ENCODE data around the gene TRIL. TPM values are rescaled to one million over a fixed set of nuclear protein-coding genes. Genes with fewer than 3 reads are reported as not detected.
A peak's percentile ranks its signal among the peaks of the same experiment; 100 is the strongest.

Gene TRIL
- total and polyA plus RNA-seq, 2 of the 13 experiments (the other 11 are each of a cell fraction or from before 2014, with no cell fraction given), result 0.18 to 0.40 TPM

DNA sequence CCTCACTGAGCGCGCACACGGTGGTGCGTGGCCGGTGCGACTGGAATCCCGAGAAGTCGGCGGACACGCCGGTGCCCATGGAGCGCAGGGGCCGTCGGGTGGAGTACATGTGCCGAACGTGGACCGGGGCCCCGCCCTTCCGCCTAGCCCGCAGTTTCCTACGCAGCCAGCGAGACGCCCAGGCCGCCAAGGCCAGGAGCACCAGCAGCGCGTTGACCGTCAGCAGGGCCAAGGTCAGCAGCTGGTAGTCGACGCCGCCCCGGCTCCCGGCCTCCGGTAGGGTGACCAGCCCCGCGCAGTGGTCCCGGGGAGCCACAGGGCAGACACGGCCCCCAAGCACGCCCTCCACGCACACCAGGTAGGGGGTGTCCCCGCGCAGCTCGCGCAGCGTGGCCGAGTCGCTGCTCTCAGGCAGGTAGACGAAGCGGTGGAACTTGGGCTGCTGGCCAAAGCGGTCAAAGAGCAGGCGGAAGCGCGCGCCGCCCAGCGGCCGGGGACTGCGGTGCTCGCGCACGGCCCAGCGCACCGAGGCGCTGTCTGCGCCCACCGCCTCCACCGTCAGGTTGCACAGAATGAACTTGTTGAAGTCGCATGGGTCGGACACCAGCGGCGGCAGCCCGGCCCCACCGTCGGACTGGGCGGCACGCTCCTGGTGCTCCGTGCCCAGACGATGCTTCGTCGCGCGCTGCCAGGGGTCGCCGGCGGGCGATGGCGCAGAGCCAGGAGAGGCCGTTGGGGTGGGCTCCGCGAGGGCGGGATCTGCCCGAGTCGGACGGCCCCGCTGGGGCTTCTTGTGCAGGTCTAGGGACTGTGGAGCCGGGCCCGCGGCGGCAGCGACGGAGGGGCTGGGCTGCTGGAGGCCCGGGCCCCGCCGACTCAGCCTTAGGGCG, 2.2 kb downstream of the TRIL start (continued):
- TF ChIP-seq, protein P1, sequence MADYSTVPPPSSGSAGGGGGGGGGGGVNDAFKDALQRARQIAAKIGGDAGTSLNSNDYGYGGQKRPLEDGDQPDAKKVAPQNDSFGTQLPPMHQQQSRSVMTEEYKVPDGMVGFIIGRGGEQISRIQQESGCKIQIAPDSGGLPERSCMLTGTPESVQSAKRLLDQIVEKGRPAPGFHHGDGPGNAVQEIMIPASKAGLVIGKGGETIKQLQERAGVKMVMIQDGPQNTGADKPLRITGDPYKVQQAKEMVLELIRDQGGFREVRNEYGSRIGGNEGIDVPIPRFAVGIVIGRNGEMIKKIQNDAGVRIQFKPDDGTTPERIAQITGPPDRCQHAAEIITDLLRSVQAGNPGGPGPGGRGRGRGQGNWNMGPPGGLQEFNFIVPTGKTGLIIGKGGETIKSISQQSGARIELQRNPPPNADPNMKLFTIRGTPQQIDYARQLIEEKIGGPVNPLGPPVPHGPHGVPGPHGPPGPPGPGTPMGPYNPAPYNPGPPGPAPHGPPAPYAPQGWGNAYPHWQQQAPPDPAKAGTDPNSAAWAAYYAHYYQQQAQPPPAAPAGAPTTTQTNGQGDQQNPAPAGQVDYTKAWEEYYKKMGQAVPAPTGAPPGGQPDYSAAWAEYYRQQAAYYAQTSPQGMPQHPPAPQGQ (CRISPR knock-in tag; IDR thresholded peaks at IDR 0.05; ENCODE audit: borderline replicate concordance), result no peak
- TF ChIP-seq, protein P2, sequence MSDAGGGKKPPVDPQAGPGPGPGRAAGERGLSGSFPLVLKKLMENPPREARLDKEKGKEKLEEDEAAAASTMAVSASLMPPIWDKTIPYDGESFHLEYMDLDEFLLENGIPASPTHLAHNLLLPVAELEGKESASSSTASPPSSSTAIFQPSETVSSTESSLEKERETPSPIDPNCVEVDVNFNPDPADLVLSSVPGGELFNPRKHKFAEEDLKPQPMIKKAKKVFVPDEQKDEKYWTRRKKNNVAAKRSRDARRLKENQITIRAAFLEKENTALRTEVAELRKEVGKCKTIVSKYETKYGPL (CRISPR knock-in tag; IDR thresholded peaks at IDR 0.05), result peak; percentile 40; the same call in 1 of the 2 replicates
- peak; percentile 65; the same call in 1 of the 2 replicates for TF ChIP-seq ZNF234 (CRISPR knock-in tag; conservative IDR thresholded peaks at IDR 0.05)
- TF ChIP-seq MAZ (IDR thresholded peaks at IDR 0.05; ENCODE audit: borderline replicate concordance, low read depth, low read length), result 0 out of 2 replicates have a peak, but pooled peaks have one; percentile 13
- peak; percentile 80 for TF ChIP-seq MAZ (CRISPR knock-in tag; IDR thresholded peaks at IDR 0.05; ENCODE audit: low read depth)
- TF ChIP-seq, protein P3, sequence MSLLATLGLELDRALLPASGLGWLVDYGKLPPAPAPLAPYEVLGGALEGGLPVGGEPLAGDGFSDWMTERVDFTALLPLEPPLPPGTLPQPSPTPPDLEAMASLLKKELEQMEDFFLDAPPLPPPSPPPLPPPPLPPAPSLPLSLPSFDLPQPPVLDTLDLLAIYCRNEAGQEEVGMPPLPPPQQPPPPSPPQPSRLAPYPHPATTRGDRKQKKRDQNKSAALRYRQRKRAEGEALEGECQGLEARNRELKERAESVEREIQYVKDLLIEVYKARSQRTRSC (CRISPR knock-in tag; IDR thresholded peaks at IDR 0.05; ENCODE audit: low read depth), result peak; percentile 92; the same call in 1 of the 2 replicates
- TF ChIP-seq, protein P4, sequence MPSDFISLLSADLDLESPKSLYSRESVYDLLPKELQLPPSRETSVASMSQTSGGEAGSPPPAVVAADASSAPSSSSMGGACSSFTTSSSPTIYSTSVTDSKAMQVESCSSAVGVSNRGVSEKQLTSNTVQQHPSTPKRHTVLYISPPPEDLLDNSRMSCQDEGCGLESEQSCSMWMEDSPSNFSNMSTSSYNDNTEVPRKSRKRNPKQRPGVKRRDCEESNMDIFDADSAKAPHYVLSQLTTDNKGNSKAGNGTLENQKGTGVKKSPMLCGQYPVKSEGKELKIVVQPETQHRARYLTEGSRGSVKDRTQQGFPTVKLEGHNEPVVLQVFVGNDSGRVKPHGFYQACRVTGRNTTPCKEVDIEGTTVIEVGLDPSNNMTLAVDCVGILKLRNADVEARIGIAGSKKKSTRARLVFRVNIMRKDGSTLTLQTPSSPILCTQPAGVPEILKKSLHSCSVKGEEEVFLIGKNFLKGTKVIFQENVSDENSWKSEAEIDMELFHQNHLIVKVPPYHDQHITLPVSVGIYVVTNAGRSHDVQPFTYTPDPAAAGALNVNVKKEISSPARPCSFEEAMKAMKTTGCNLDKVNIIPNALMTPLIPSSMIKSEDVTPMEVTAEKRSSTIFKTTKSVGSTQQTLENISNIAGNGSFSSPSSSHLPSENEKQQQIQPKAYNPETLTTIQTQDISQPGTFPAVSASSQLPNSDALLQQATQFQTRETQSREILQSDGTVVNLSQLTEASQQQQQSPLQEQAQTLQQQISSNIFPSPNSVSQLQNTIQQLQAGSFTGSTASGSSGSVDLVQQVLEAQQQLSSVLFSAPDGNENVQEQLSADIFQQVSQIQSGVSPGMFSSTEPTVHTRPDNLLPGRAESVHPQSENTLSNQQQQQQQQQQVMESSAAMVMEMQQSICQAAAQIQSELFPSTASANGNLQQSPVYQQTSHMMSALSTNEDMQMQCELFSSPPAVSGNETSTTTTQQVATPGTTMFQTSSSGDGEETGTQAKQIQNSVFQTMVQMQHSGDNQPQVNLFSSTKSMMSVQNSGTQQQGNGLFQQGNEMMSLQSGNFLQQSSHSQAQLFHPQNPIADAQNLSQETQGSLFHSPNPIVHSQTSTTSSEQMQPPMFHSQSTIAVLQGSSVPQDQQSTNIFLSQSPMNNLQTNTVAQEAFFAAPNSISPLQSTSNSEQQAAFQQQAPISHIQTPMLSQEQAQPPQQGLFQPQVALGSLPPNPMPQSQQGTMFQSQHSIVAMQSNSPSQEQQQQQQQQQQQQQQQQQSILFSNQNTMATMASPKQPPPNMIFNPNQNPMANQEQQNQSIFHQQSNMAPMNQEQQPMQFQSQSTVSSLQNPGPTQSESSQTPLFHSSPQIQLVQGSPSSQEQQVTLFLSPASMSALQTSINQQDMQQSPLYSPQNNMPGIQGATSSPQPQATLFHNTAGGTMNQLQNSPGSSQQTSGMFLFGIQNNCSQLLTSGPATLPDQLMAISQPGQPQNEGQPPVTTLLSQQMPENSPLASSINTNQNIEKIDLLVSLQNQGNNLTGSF (CRISPR knock-in tag; IDR thresholded peaks at IDR 0.05), result peak; percentile 50
- no peak for TF ChIP-seq ZNF329 (CRISPR knock-in tag; IDR thresholded peaks at IDR 0.05; ENCODE audit: low read depth)
- TF ChIP-seq ZKSCAN1 (IDR thresholded peaks at IDR 0.05; ENCODE audit: low read length), result no peak
- no peak for TF ChIP-seq CEBPB (IDR thresholded peaks at IDR 0.05; ENCODE audit: borderline replicate concordance, low read depth, low read length)
- peak; percentile 66 for TF ChIP-seq SMAD3 (CRISPR knock-in tag; IDR thresholded peaks at IDR 0.05)

All from HepG2 (cell line).